DMS153 (cell line): ENCODE results near the gene CD74.
"Not testable (repeated sequence)": the region's sequence is repeated elsewhere in the genome, so short reads cannot be mapped to it uniquely, and the experiment has no call there.

Source experiments
- DNase-seq: peaks from one replicate; lab custom pipeline; 2025; lab: John Stamatoyannopoulos, UW

The CD74 gene

DNA sequence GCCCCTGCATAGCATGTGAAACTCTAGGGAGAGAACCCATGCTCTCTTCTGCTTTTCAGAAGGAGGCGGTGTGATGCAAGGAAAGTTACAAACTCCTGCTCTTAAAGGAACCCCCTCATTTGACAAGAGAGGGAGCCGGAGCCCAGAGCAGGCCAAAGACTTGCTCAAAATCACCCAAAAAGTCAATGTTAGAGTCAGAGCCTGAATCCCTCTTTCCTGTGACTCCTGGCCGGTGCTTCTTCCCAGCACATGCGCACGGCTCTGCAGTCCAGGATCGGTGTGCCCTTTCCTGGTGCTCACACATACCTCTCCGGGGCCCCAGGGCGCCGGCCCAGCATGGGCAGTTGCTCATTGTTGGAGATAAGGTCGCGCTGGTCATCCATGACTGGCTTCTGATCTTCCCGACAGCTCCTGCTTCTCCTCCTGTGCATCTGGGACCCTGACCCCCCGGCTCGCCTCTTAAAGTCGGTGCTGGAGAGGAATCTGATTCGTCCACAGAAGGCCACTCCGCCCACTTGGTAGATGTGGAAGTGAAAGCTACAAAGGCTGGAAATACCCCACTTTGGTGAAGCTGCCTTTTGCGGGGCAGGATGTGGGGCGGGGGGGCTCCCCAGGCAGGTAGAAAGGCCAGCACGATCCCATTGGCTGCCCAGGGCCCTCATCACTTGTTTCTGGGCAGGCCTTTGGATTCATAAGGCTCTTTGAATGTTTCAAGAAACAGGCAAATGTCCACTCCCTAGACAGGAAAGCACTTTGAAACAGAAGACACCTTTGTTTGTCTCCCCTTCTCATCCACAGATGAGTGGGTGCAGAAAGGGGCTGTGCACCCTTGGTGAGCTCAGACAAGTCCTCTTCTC is at the start of gene CD74:
TSS of gene CD74 (minus strand) at position 592 of the 857 bp plus-strand sequence. CDS start at position 431, 161 bp downstream.
- no peak for DNase-seq

DNA sequence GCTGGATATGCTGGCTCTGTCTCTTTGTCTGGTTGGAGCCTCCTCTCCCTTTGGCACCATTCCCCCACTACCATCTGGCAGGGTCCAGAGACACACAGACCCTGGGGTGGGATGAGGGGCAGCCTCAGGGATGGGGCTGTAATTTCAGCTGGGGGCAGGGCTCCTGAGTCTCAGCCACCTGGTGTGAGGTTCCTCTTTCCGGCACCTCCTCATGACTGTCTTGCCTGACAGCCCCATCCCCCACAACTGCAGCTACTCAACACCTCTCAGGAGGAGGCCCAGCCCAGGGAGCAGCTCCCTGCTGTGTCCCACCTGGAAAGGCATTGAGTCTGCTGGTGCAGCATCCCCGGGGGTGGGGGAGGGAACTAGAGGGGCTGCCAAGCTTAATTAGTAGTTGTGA is 48.5 kb upstream of the CD74 start:
- peak; percentile 30 for DNase-seq

DNA sequence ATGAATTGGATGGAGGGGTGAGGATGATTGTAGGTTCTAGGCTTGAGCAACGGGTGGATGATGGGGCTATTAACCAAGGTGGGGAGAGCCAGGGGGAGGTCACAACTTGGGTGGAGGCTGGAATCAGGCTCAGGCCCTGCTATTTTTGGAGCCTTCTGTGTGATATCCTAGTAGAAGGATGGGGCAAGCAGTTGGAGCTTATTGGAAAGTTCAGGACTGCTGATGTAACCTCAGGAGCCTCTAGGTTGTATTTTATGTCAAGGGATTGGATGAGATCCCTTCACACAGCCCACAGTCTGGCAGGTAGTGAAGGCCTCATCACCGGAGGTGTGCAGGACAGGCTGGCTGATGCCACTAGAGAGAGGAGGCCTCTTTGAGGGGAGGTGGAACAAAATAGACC is 48.1 kb upstream of the CD74 start:
- DNase-seq = no peak

DNA sequence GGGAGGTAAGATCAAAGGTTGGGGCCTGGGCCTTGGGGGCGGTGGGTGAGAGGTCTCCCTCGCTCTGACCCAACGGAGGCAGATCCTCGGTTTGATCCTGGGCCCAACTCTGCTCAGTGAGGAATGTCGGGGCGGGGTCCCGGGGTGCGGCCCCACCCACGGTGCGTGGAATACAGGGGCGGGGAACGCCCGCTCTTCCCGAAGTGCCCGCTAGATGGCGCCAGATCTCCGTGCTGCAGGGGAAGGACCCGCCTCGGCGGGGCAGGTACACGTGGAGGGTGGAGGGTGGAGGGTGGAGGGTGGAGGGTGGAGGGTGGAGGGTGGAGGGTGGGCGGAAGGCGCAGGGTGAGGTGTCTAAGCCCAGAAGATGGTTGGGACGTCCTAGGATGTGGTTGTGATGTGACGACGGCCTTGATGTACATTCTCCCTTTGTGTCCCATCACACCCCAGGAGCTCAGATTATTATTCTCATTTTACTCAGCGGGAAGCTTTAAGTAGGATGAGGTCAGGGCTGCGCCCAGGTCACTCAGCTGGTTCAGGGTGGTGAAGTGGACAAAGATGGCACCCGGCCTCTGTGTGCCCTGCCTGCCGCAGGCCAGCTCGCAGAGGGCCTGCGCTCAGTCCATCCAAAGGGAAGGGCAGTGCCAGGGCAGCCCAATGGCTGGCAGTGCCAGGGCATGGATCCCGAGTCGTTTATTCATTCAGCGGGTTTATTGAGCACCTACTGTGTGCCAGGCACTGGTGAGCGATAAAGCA is 46.3 kb upstream of the CD74 start:
- DNase-seq = no peak

DNA sequence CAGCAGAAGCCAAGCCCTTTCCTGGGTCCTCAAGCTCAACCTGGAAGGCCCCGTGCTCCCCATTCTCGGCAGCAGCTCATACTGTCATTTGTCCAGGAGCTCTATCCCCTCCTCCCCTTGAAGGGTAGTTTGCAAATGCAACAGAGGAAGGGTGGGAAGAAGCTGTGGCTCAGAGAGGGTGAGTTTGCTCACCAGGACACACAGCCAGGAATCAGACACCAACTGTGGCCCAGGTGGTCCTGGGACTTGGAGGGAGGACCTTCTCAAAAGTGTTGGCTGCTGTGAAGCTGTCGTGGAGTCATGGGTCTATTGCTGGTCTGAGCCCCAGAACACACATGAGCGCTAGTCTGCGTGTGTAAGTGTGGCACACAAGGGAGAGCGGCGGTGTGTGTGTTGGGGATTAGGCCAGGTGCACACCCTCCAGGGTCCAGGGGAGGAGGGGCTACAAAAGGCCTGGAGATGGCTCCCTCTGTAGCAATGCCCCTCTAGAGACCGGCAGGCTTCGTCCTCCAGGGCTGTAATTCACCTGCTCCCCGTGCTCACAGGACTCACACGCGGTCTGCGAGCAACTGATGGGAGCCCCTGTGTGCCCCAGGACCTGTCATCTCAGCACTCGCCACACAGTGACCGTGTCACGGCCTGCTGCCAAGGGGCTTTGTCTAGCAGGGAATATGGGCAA is 45.0 kb upstream of the CD74 start:
- DNase-seq = no peak

DNA sequence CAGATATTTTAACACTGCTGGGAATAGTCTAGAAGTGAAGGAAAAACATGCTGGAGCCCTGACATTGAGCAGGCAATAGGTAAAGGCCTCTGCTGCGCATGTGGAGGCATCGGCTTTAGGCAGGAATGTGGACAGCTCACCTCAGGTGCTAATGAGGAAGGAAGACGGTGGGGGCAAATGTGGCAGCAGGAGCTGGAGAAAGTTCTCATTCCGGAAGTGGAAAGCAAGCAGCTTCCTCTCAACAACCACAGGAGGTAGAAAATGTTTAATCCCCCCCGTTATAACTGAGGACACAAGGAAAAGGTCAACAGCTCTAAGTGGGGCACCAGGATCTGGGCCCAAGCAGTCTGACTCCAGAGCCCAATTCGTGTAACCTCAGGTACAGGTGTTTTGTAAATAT is 44.4 kb upstream of the CD74 start:
- DNase-seq = no peak

DNA sequence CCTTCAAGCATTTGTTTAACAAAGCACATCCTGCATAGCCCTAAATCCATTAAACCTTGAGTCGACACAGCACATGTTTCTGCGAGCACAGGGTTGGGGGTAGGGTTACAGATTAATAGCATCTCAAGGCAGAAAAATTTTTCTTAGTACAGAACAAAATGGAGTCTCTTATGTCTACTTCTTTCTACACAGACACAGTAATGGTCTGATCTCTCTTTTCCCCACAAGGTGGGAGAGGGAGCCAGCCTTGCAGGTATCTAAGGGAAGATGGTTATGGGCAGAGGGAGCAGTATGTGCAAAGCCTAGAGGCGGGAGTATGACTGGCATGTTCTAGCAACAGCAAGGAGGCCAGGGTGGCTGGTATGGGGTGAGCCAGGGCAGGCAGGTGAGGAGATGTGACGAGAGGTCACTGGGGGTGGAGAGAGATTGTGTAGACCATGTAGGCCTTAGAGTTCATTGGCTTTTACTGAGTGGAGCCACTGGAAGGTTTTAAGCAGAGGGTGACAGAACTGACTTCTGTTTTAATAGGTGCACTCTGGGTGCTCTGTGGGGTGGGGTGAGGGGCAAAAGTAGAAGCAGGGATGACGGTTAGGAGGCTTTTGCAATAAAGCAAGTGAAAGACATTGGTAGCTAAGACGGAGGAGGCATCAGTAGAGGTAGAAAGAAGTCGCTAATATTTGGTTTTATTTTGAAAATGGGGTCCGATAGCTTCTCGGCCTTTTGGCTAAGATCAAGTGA is 42.0 kb upstream of the CD74 start:
- no peak for DNase-seq

DNA sequence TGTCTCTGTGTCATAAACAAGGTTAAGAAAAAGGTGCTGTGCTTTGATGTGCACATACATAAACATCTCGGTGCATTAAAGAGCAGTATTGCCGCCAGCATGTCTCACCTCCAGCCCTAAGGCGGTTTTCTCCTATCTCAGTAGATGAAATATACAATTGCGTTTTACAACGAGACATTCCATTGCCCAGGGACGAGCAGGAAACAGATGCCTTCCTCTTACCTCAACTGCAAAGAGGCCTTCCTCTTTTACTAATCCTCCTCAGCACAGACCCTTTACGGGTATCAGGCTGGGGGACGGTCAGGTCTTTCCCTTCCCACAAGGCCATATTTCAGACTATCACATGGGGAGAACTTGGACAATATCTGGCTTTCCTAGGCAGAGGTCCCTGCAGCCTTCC is 41.3 kb upstream of the CD74 start:
- not testable (repeated sequence) for DNase-seq

DNA sequence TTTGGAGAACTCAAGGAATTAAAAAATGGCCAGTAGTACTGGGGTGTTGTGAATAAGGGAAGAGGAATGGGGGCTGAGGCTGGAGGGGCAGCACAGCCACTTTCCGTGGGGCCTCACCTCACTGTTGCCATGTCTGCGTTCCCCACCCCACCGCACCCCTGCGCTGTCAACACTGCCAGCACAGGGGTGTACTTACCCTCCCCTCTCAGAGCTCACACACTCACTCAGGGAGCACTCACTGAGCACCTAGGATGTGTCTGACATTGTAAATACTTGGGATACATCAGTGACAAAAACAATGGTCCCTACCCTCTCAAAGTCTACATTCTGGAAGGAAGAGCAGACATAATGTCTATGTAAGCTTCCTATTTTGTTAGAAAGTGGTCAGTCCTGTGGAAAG is 40.2 kb upstream of the CD74 start:
- DNase-seq = no peak

DNA sequence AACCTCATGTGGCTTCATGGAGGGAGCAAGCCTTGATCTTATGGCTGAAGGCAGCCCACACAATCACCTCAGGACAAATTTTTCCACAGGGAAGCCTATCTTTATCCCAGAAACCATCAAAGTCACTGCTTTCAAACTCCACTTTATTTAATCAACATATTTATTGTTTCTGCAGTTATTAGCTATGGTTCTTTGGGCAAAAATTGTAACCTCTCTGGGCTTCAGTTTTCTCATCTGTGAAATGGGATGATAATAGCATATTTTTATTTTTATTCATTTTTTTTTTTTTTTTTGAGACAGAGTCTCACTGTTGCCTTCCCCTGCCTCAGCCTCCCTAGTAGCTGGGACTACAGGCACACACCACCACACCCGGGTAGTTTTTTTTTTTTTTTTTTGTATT is 38.9 kb upstream of the CD74 start:
- no peak for DNase-seq

DNA sequence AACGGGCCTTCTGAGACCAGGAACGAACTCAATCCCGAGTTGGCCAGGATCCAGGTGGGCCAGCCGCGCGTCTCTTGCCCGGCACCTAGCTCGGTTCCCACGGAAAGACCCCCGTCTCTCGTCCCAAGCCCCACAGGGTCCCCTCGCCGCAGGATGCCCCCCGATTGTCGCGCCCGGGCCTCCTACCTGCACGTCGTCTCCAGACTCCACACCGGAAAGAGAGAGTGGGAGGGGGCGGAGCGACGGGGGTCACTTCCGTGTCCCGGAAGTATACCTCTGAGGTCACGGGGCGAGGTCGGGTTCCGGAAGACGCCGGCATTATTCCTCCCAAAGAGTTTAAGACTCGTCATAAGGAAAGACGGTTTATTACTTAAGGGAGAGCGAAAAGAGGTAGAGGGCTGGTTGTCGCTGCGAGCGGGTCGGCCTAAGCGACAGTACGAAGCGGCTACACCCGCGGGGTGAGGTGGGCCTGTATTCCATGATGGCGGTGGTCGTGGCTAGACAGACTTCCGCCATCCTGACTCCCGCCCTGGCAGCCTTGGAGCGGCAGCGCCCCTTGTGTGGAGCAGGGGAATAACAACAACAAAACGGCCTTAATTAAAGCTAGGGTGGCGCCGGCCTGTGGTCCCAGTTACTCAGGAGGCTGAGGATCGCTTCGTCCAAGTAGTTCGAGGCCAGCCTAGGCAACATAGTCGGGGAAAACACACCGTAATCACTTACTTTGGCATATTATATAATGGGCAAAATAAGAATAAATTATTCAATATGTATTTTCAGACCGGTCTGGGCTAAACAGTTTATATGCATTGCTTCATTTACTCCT is 37.0 kb upstream of the CD74 start, which contains the start of gene RPS14:
TSS of gene RPS14 (minus strand) at position 223 of the 823 bp plus-strand sequence. CDS start 2,006 bp downstream, outside the sequence.
- peak; percentile 57 for DNase-seq

DNA sequence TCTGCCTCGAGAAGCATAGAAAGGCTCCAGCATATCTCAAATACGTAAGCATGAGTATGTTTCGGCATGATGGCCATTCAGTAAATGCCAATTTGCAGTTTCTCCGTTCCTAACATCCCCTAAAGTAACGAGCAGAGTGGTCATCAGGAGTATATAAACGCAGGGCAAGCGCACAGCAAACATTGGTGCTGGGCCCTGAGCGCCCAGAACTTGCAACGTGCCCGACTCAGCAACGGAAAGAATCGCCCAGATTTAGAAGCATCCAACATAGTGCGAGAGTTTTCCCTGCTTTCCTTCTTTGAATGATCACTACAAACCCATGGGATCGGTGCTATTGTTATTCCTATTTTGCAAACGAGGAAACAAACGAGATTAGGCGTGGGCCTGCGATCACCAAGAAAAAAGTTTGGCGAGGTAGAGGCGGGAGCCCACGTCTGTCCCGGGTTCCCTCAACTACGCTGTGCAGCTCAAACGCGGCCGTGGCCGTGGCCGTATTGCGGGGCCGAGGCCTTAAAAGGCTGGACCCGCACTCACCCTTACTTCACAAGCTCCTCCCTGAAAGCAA is 36.3 kb upstream of the CD74 start:
- DNase-seq = no peak

DNA sequence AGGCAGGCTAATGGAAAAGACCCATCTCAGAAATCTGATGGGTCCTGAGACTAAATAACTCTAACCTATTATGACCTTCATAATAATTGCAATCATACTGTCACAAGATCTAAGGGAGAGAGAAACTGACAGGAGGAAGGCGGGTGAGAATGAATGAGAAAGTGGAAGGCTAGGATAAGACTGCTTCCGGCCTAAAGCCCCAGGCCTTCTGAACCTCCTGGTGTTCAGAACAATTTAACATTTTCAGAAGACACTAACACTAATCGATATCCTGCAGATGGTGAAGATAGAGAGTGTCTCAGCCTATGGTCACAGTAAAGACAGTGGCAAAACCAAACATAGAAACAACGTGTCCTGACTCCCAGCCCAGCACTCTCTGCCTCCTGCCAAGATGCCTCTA is 35.6 kb upstream of the CD74 start:
- no peak for DNase-seq

DNA sequence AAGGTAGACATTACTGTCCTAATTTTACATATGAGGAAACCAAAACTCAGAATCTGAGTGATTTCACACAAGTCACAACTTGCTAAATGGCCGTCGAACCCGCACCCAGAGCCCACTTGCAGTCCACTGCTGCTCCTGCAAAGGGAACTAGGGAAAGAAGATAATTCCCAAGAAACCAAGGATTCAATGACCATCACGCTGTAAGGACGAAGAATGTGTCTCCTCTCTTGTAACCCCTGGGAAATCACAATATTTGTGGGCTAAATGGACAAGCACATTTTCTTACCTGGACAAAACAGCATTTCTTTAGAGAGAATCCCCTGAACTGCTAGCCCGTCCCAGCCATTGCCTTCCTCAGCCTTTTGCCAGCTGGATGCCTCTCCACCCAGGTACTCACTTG is 34.5 kb upstream of the CD74 start:
- DNase-seq = no peak

DNA sequence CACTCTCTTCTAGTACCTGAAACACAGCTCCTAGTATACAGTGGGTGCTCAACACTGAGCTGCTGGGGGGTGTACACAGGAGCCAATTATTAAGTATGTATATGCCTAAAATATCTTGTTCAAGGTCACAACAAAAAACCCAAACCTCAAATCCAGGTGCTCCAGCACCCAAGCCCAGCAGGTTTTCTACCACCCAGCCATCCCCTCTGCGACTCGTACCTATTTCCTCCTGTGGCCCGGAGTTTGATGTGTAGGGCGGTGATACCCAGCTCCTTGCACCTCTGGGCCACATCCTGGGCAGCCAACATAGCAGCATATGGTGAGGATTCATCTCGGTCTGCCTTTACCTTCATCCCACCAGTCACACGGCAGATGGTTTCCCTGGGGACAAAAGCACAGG is 33.9 kb upstream of the CD74 start:
- no peak for DNase-seq

DNA sequence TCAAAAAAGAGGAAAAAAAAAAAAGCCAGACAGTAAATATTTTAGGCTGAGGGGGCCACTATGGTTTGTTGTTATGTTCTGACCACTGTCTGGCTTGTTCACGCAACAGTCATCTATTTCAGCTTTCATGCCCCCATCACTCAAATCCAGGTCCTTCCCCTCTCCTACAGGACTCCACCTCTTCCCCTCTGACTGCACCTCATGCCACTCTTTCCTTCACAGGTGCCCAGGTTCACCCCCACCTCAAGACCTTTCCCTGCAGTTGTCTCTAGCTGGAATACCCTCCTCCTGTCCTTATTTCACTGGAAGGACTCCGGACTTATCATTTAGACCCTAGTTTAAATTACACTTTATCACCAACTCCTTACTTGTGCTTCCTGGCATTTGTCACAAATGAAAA is 33.4 kb upstream of the CD74 start:
- no peak for DNase-seq

DNA sequence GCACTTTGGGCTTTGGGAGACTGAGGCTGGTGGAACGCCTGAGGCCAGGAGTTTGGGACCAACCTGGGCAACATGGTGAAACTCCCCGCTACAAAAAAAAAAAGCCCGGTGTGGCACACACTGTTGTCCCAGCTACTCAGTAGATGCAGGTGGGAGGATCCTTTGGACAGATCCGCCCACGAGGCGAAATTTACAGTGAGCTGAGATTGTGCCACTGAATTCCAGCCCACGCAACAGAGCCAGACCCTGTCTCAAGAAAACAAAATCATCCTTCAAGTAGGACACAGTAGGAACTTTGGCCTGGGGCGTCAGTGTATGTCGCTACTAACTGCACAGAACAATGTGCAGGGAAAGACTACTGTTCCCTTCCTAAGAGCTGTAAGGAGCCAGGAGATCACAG is 32.1 kb upstream of the CD74 start:
- DNase-seq = no peak

DNA sequence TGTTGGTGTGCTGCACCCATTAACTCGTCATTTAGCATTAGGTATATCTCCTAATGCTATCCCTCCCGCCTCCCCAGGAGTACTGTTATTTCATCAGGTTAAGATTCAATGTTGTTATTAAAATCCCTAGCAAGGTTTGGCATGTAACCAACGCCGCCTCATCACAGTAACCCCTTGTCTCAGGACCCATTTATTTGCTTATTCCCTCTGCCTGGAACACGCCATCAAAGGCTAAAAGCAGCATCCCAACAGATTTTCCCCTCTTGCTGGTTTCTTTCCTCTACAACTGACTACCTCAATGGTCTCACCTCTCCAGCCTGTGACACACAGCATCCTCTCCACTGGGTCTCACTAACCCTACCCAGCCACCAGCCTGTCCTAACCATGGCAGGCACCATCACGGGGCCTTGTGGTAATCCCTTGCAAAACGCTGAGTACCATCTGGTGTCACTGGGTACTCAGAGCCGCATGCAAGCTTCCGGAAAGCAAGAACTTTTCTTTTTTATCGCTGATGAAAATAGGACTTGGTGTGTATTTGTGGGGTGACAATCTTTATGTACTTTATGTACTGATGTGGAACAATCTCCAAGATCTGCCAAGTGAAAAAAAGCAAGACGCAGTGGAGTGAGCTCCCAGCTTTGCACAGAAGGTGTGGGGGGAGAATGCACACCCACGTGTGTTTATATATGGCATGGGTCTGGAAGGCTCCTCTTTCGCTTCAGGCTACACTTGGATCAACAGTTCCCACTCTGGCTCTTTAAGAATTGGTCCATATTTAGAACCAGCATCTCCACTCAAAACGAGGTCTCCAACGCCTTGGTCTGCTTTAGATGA is 30.7 kb upstream of the CD74 start:
- no peak for DNase-seq

DNA sequence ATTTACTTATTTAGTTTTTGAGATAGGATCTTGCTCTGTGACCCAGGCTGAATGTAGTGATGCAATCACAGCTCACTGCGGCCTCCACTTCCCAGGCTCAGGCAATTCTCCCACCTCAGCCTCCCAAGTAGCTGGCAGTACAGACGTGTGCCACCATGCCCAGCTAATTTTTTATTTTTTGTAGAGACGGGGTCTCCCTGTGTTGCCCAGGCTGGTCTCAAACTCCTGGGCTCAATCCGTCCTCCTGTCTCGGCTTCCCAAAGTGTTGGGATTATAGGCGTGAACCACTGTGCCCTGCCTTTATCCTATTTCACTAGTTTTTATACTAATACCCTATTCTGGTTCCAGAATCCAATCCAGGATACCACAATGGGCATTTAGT is 30.0 kb upstream of the CD74 start:
- no peak for DNase-seq
